ENCODE data around the gene MYOF. TPM values are rescaled to one million over a fixed set of nuclear protein-coding genes. Genes with fewer than 3 reads are reported as not detected.

The MYOF gene
- total and polyA plus RNA-seq, 2 donors (not counting 1 experiment from before 2014, with no cell fraction given): 298 to 314 TPM

DNA sequence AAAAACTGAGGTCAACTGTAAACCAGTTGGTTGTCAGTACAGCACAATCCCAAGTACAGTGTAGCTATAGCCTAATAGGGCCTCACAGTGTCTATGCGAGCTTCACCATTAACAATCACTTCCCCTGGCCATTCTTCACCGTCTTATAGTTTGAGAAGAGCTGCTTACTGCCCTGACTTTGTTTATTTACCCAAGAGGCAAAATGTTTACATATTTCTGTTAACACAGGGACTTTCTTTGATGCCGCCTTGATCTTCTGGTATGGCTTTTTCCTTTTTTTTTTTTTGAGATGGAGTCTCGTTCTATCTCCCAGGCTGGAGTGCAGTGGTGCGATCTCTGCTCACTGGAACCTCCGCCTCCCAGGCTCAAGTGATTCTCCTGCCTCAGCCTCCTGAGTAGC is 3.3 kb downstream of the MYOF start:
- Histone ChIP-seq H3K36me3 (ENCODE audit: control insufficient read depth, insufficient read depth, low read length) (peaks cover 9% of the 10 kb centered on the region), H3K27ac (ENCODE audit: insufficient read depth, low read length) (peak overlapping the region; percentile 37), H3K4me1 (ENCODE audit: control insufficient read depth, extremely low read depth, insufficient read depth, low read length) (peaks cover 24% of the 10 kb centered on the region), H3K9me3 (ENCODE audit: control insufficient read depth, insufficient read depth, low read depth, low read length) (no peaks in the 10 kb centered on the region), H4K20me1 (ENCODE audit: control insufficient read depth, extremely low read depth, insufficient read depth, low read length) (no peaks in the 10 kb centered on the region), H2AFZ (ENCODE audit: low read length) (no peak overlapping the region), H3K4me3 (replicated peaks in 1 of 4; ENCODE audit: control extremely low read depth in 1 of 4, insufficient read depth in 1 of 4, low read depth in 3 of 4, low read length in 4 of 4) (peak overlapping the region; percentile 15 to 93 (median 58)), H3K4me2 (ENCODE audit: extremely low read depth, insufficient read depth, low read length) (peak overlapping the region; percentile 96), H3K79me2 (ENCODE audit: control insufficient read depth, insufficient read depth, low read length) (peaks cover 77% of the 10 kb centered on the region), H3K27me3 (ENCODE audit: control insufficient read depth, insufficient read depth, low read length) (no peaks in the 10 kb centered on the region), H3K9ac (ENCODE audit: insufficient read depth, low read length) (no peak overlapping the region)
- TF ChIP-seq EZH2 (IDR thresholded peaks at IDR 0.05; ENCODE audit: low read length, missing control alignments): no peak
- TF ChIP-seq, protein P1, sequence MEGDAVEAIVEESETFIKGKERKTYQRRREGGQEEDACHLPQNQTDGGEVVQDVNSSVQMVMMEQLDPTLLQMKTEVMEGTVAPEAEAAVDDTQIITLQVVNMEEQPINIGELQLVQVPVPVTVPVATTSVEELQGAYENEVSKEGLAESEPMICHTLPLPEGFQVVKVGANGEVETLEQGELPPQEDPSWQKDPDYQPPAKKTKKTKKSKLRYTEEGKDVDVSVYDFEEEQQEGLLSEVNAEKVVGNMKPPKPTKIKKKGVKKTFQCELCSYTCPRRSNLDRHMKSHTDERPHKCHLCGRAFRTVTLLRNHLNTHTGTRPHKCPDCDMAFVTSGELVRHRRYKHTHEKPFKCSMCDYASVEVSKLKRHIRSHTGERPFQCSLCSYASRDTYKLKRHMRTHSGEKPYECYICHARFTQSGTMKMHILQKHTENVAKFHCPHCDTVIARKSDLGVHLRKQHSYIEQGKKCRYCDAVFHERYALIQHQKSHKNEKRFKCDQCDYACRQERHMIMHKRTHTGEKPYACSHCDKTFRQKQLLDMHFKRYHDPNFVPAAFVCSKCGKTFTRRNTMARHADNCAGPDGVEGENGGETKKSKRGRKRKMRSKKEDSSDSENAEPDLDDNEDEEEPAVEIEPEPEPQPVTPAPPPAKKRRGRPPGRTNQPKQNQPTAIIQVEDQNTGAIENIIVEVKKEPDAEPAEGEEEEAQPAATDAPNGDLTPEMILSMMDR (conservative IDR thresholded peaks at IDR 0.05 in 1 of 2, IDR thresholded peaks at IDR 0.05 in 1 of 2; ENCODE audit: low read depth in 1 of 2, low read length in 2 of 2): no peak
- DNase-seq (ENCODE audit: low read depth in 2 of 2): no peak

DNA sequence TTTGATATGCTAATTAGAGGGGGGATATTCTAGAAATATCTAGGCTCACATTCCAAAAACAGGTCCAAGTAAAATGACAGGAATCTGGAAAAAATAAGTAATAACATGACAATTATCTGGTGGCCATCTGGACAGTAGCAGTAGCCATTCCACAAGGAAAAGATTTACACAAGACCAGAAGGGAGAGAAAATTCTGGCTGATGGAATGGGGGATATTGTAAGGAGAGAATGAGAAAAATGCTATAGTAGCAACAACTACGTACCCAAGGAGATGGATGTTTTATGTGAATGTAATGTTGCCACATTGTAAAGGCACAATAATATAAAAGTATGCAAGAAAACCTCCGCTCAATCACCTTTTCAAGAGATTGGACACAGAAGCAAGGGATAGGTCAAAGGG is 5.4 kb downstream of the MYOF start:
- no peak for TF ChIP-seq EZH2 (IDR thresholded peaks at IDR 0.05; ENCODE audit: low read length, missing control alignments)
- TF ChIP-seq, protein P1 (conservative IDR thresholded peaks at IDR 0.05 in 1 of 2, IDR thresholded peaks at IDR 0.05 in 1 of 2; ENCODE audit: low read depth in 1 of 2, low read length in 2 of 2): no peak
- Histone ChIP-seq H3K9ac (ENCODE audit: insufficient read depth, low read length) (no peak overlapping the region), H3K36me3 (ENCODE audit: control insufficient read depth, insufficient read depth, low read length) (peaks cover 10% of the 10 kb centered on the region), H3K4me1 (ENCODE audit: control insufficient read depth, extremely low read depth, insufficient read depth, low read length) (peaks cover 43% of the 10 kb centered on the region), H2AFZ (ENCODE audit: low read length) (no peak overlapping the region), H3K4me3 (replicated peaks in 1 of 4; ENCODE audit: control extremely low read depth in 1 of 4, insufficient read depth in 1 of 4, low read depth in 3 of 4, low read length in 4 of 4) (no peak overlapping the region), H3K4me2 (ENCODE audit: extremely low read depth, insufficient read depth, low read length) (peak overlapping the region; percentile 35), H4K20me1 (ENCODE audit: control insufficient read depth, extremely low read depth, insufficient read depth, low read length) (no peaks in the 10 kb centered on the region), H3K79me2 (ENCODE audit: control insufficient read depth, insufficient read depth, low read length) (peaks cover 95% of the 10 kb centered on the region), H3K27ac (ENCODE audit: insufficient read depth, low read length) (peak overlapping the region; percentile 55), H3K27me3 (ENCODE audit: control insufficient read depth, insufficient read depth, low read length) (no peaks in the 10 kb centered on the region), H3K9me3 (ENCODE audit: control insufficient read depth, insufficient read depth, low read depth, low read length) (no peaks in the 10 kb centered on the region)
- no peak for DNase-seq (ENCODE audit: low read depth in 2 of 2)

DNA sequence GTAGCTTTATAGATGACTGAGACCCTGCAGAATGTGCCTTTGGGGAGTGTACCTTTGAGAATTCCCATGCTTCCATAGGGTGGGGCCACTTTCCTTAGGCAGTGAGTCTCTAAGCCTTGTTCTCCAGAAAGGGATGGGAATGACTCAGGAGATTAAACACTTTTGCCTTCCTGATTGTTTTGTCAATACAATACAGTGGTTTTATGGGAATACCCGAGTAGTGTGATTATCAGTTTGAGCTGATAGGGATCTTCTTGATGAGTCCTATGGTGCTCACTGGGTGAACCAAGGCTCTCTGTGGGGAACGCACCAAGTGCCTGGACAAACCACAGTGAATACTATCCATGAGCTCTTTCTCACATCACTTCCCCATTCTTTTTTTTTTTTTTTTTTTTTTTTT is 6.3 kb downstream of the MYOF start:
- Histone ChIP-seq H3K27me3 (ENCODE audit: control insufficient read depth, insufficient read depth, low read length) (no peaks in the 10 kb centered on the region), H3K36me3 (ENCODE audit: control insufficient read depth, insufficient read depth, low read length) (peaks cover 10% of the 10 kb centered on the region), H3K79me2 (ENCODE audit: control insufficient read depth, insufficient read depth, low read length) (peaks cover 87% of the 10 kb centered on the region), H3K9me3 (ENCODE audit: control insufficient read depth, insufficient read depth, low read depth, low read length) (no peaks in the 10 kb centered on the region), H3K4me1 (ENCODE audit: control insufficient read depth, extremely low read depth, insufficient read depth, low read length) (peaks cover 48% of the 10 kb centered on the region), H3K4me2 (ENCODE audit: extremely low read depth, insufficient read depth, low read length) (peak overlapping the region; percentile 9), H3K4me3 (replicated peaks in 1 of 4; ENCODE audit: control extremely low read depth in 1 of 4, insufficient read depth in 1 of 4, low read depth in 3 of 4, low read length in 4 of 4) (no peak overlapping the region), H3K27ac (ENCODE audit: insufficient read depth, low read length) (peak overlapping the region; percentile 55), H3K9ac (ENCODE audit: insufficient read depth, low read length) (no peak overlapping the region), H4K20me1 (ENCODE audit: control insufficient read depth, extremely low read depth, insufficient read depth, low read length) (no peaks in the 10 kb centered on the region), H2AFZ (ENCODE audit: low read length) (no peak overlapping the region)
- DNase-seq (ENCODE audit: low read depth in 2 of 2): peak in 1 of 2 donors; percentile 97
- TF ChIP-seq EZH2 (IDR thresholded peaks at IDR 0.05; ENCODE audit: low read length, missing control alignments): no peak
- TF ChIP-seq, protein P1 (conservative IDR thresholded peaks at IDR 0.05 in 1 of 2, IDR thresholded peaks at IDR 0.05 in 1 of 2; ENCODE audit: low read depth in 1 of 2, low read length in 2 of 2): no peak
